ENCODE measurements around the gene GATAD2A.

GATAD2A gene

GRCh38 chr19:19544257-19544953 lies 138.9 kb downstream of the GATAD2A start:
- no peak for DNase-seq (ENCODE audit: low read depth, low spot score)
- in situ Hi-C loops (cut with HindIII; ENCODE audit: low sequenced_read_pairs): no loop called here
- TF ChIP-seq CTCF (IDR thresholded peaks at IDR 0.05; ENCODE audit: low read depth, low read length): no peak
- H3K4me3 ChIP-seq (ENCODE audit: low read depth, low read length): no peak overlapping the region

GRCh38 chr19:19544954-19545591 lies 139.6 kb downstream of the GATAD2A start:
- TF ChIP-seq CTCF (IDR thresholded peaks at IDR 0.05; ENCODE audit: low read depth, low read length): no peak
- in situ Hi-C loops (cut with HindIII; ENCODE audit: low sequenced_read_pairs): no loop called here
- no peak for DNase-seq (ENCODE audit: low read depth, low spot score)
- no peak overlapping the region for H3K4me3 ChIP-seq (ENCODE audit: low read depth, low read length)

- no peak overlapping the region for H3K4me3 ChIP-seq (ENCODE audit: low read depth, low read length)
- in situ Hi-C loops (cut with HindIII; ENCODE audit: low sequenced_read_pairs): no loop called here
- DNase-seq (ENCODE audit: low read depth, low spot score): no peak
- no peak for TF ChIP-seq CTCF (IDR thresholded peaks at IDR 0.05; ENCODE audit: low read depth, low read length)
Measured at GRCh38 chr19:19545707-19546106, 140.2 kb downstream of the GATAD2A start.

- no peak overlapping the region for H3K4me3 ChIP-seq (ENCODE audit: low read depth, low read length)
- in situ Hi-C loops (cut with HindIII; ENCODE audit: low sequenced_read_pairs): no loop called here
- TF ChIP-seq CTCF (IDR thresholded peaks at IDR 0.05; ENCODE audit: low read depth, low read length): no peak
- DNase-seq (ENCODE audit: low read depth, low spot score): no peak
Measured at GRCh38 chr19:19546751-19547162, 141.3 kb downstream of the GATAD2A start.

GRCh38 chr19:19547674-19548336 lies 142.3 kb downstream of the GATAD2A start:
- in situ Hi-C loops (cut with HindIII; ENCODE audit: low sequenced_read_pairs): no loop called here
- no peak overlapping the region for H3K4me3 ChIP-seq (ENCODE audit: low read depth, low read length)
- TF ChIP-seq CTCF (IDR thresholded peaks at IDR 0.05; ENCODE audit: low read depth, low read length): no peak
- no peak for DNase-seq (ENCODE audit: low read depth, low spot score)

GRCh38 chr19:19548915-19549759 lies 143.7 kb downstream of the GATAD2A start:
- no peak for TF ChIP-seq CTCF (IDR thresholded peaks at IDR 0.05; ENCODE audit: low read depth, low read length)

More at GRCh38 chr19:19548915-19549759, 143.7 kb downstream of the GATAD2A start:
- no peak for DNase-seq (ENCODE audit: low read depth, low spot score)
- no peak overlapping the region for H3K4me3 ChIP-seq (ENCODE audit: low read depth, low read length)
- in situ Hi-C loops (cut with HindIII; ENCODE audit: low sequenced_read_pairs): no loop called here
